ENCODE measurements around the gene GALNT10. TPM values are rescaled to one million over a fixed set of nuclear protein-coding genes. Genes with fewer than 3 reads are reported as not detected.
A peak's percentile ranks its signal among the peaks of the same experiment; 100 is the strongest.

GALNT10 gene
- total and polyA plus RNA-seq, 2 donors (not counting 1 experiment from before 2014, with no cell fraction given): 18.3 to 35.8 TPM

GRCh38 chr5:154363411-154363810 is 172.9 kb downstream of the GALNT10 start:
- H3K9me3 ChIP-seq (ENCODE audit: control insufficient read depth, insufficient read depth, low read depth, low read length): no peaks in the 10 kb centered on the region
- H3K4me2 ChIP-seq (ENCODE audit: extremely low read depth, insufficient read depth, low read length): no peak overlapping the region
- no peaks in the 10 kb centered on the region for H4K20me1 ChIP-seq (ENCODE audit: control insufficient read depth, extremely low read depth, insufficient read depth, low read length)
- H3K27me3 ChIP-seq (ENCODE audit: control insufficient read depth, insufficient read depth, low read length): no peaks in the 10 kb centered on the region
- DNase-seq (ENCODE audit: low read depth in 2 of 2): no peak
- H3K79me2 ChIP-seq (ENCODE audit: control insufficient read depth, insufficient read depth, low read length): no peaks in the 10 kb centered on the region
- H3K36me3 ChIP-seq (ENCODE audit: control insufficient read depth, insufficient read depth, low read length): no peaks in the 10 kb centered on the region
- no peak for TF ChIP-seq EZH2 (IDR thresholded peaks at IDR 0.05; ENCODE audit: low read length, missing control alignments)
- no peak for TF ChIP-seq CTCF (conservative IDR thresholded peaks at IDR 0.05 in 1 of 2, IDR thresholded peaks at IDR 0.05 in 1 of 2; ENCODE audit: low read depth in 1 of 2, low read length in 2 of 2)
- no peak overlapping the region for H3K4me3 ChIP-seq (replicated peaks in 1 of 4; ENCODE audit: control extremely low read depth in 1 of 4, insufficient read depth in 1 of 4, low read depth in 3 of 4, low read length in 4 of 4)
- H3K9ac ChIP-seq (ENCODE audit: insufficient read depth, low read length): no peak overlapping the region
- H2AFZ ChIP-seq (ENCODE audit: low read length): no peak overlapping the region
- H3K27ac ChIP-seq (ENCODE audit: insufficient read depth, low read length): no peak overlapping the region
- H3K4me1 ChIP-seq (ENCODE audit: control insufficient read depth, extremely low read depth, insufficient read depth, low read length): peaks cover 20% of the 10 kb centered on the region

DNA sequence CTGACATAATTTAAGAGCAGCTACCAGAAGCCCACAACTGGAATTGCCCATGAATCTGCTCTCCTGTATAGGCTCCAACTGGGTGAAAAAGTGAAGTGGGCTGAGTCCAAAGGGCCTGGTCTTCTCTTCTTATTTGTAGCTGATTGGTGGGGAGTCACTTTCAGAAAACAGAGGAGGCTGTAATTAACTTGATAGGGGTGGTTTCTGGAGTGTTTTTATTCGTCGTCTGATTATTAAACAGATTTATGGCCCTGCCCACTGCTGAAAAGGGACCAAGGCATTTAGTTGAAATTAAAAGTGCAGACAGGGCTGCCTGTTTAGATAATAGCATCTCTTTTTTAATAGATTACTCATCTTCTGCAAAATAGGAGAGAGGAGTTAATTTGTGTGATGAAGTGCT is 174.2 kb downstream of the GALNT10 start:
- H3K4me3 ChIP-seq (replicated peaks in 1 of 4; ENCODE audit: control extremely low read depth in 1 of 4, insufficient read depth in 1 of 4, low read depth in 3 of 4, low read length in 4 of 4): no peak overlapping the region
- DNase-seq (ENCODE audit: low read depth in 2 of 2): no peak
- no peaks in the 10 kb centered on the region for H3K79me2 ChIP-seq (ENCODE audit: control insufficient read depth, insufficient read depth, low read length)
- TF ChIP-seq EZH2 (IDR thresholded peaks at IDR 0.05; ENCODE audit: low read length, missing control alignments) (no peak), CTCF (conservative IDR thresholded peaks at IDR 0.05 in 1 of 2, IDR thresholded peaks at IDR 0.05 in 1 of 2; ENCODE audit: low read depth in 1 of 2, low read length in 2 of 2) (no peak)
- H2AFZ ChIP-seq (ENCODE audit: low read length): no peak overlapping the region
- H4K20me1 ChIP-seq (ENCODE audit: control insufficient read depth, extremely low read depth, insufficient read depth, low read length): no peaks in the 10 kb centered on the region
- no peaks in the 10 kb centered on the region for H3K36me3 ChIP-seq (ENCODE audit: control insufficient read depth, insufficient read depth, low read length)
- H3K9me3 ChIP-seq (ENCODE audit: control insufficient read depth, insufficient read depth, low read depth, low read length): no peaks in the 10 kb centered on the region
- no peak overlapping the region for H3K27ac ChIP-seq (ENCODE audit: insufficient read depth, low read length)
- H3K9ac ChIP-seq (ENCODE audit: insufficient read depth, low read length): no peak overlapping the region
- no peak overlapping the region for H3K4me2 ChIP-seq (ENCODE audit: extremely low read depth, insufficient read depth, low read length)
- no peaks in the 10 kb centered on the region for H3K27me3 ChIP-seq (ENCODE audit: control insufficient read depth, insufficient read depth, low read length)
- H3K4me1 ChIP-seq (ENCODE audit: control insufficient read depth, extremely low read depth, insufficient read depth, low read length): peaks cover 26% of the 10 kb centered on the region

DNA sequence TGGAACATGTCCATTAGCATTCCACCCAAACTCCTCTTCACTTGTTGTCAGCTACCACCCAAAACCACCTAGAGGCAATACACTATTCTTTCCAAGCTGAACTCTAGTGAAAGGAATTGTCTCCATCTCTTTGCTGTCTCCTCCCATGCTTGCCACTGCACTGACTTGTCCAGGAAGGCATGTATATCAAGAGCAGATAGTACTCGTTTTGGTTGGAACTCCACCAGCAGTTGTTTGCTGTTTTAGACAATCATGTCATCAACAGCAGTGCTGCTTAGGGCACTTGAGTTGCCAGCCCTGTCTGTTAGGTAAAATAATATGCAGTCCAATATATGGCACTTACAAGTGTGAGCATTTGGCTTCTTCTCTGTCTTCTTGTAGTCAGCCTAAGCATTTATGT is 175.3 kb downstream of the GALNT10 start:
- peaks cover 32% of the 10 kb centered on the region for H3K4me1 ChIP-seq (ENCODE audit: control insufficient read depth, extremely low read depth, insufficient read depth, low read length)
- H3K36me3 ChIP-seq (ENCODE audit: control insufficient read depth, insufficient read depth, low read length): no peaks in the 10 kb centered on the region
- H2AFZ ChIP-seq (ENCODE audit: low read length): no peak overlapping the region
- peak; percentile 21 to 58 for DNase-seq (ENCODE audit: low read depth in 2 of 2)
- no peaks in the 10 kb centered on the region for H3K79me2 ChIP-seq (ENCODE audit: control insufficient read depth, insufficient read depth, low read length)
- H3K9ac ChIP-seq (ENCODE audit: insufficient read depth, low read length): no peak overlapping the region
- H3K4me2 ChIP-seq (ENCODE audit: extremely low read depth, insufficient read depth, low read length): no peak overlapping the region
- no peak overlapping the region for H3K4me3 ChIP-seq (replicated peaks in 1 of 4; ENCODE audit: control extremely low read depth in 1 of 4, insufficient read depth in 1 of 4, low read depth in 3 of 4, low read length in 4 of 4)
- no peaks in the 10 kb centered on the region for H3K27me3 ChIP-seq (ENCODE audit: control insufficient read depth, insufficient read depth, low read length)
- H4K20me1 ChIP-seq (ENCODE audit: control insufficient read depth, extremely low read depth, insufficient read depth, low read length): no peaks in the 10 kb centered on the region
- no peak for TF ChIP-seq CTCF (conservative IDR thresholded peaks at IDR 0.05 in 1 of 2, IDR thresholded peaks at IDR 0.05 in 1 of 2; ENCODE audit: low read depth in 1 of 2, low read length in 2 of 2)
- TF ChIP-seq EZH2 (IDR thresholded peaks at IDR 0.05; ENCODE audit: low read length, missing control alignments): no peak
- no peaks in the 10 kb centered on the region for H3K9me3 ChIP-seq (ENCODE audit: control insufficient read depth, insufficient read depth, low read depth, low read length)
- H3K27ac ChIP-seq (ENCODE audit: insufficient read depth, low read length): peak overlapping the region; percentile 6

Measured in fibroblast of lung (primary cell).